NCI-H748 treated with DMSO at 0.1 percent for 48 hours (cell line): ENCODE measurements around the gene PPP6R3.

Source experiments
- DNase-seq: peaks from one replicate; lab custom pipeline; 2025; lab: John Stamatoyannopoulos, UW

Gene PPP6R3

GRCh38 chr11:68652683-68653156 lies 192.2 kb downstream of the PPP6R3 start:
- no peak for DNase-seq

GRCh38 chr11:68653486-68654430 lies 193.2 kb downstream of the PPP6R3 start:
- DNase-seq = no peak

- DNase-seq = no peak
Measured at GRCh38 chr11:68654978-68655377, 194.4 kb downstream of the PPP6R3 start.

- DNase-seq = no peak
Measured at GRCh38 chr11:68655406-68655805, 194.9 kb downstream of the PPP6R3 start.

GRCh38 chr11:68655806-68656205 lies 195.3 kb downstream of the PPP6R3 start:
- DNase-seq = no peak

GRCh38 chr11:68657021-68657780 lies 196.6 kb downstream of the PPP6R3 start:
- no peak for DNase-seq

GRCh38 chr11:68658097-68658496 lies 197.5 kb downstream of the PPP6R3 start:
- DNase-seq = no peak

- DNase-seq = no peak
Measured at GRCh38 chr11:68658661-68659060, 198.1 kb downstream of the PPP6R3 start.

GRCh38 chr11:68659158-68659921 lies 198.8 kb downstream of the PPP6R3 start:
- peak; percentile 96 for DNase-seq

- no peak for DNase-seq
Measured at GRCh38 chr11:68660066-68660810, 199.7 kb downstream of the PPP6R3 start.

- DNase-seq = no peak
Measured at GRCh38 chr11:68661014-68661413, 200.5 kb downstream of the PPP6R3 start.

- no peak for DNase-seq
Measured at GRCh38 chr11:68661697-68662603, 201.4 kb downstream of the PPP6R3 start.

GRCh38 chr11:68663482-68664010 lies 203.0 kb downstream of the PPP6R3 start:
- DNase-seq = no peak

- no peak for DNase-seq
Measured at GRCh38 chr11:68664141-68664540, 203.6 kb downstream of the PPP6R3 start.

- DNase-seq = no peak
Measured at GRCh38 chr11:68664906-68665305, 204.4 kb downstream of the PPP6R3 start.
